Spleen (tissue), 11 donors: ENCODE measurements around the gene LRP1. TPM values are rescaled to one million over a fixed set of nuclear protein-coding genes. Genes with fewer than 3 reads are reported as not detected.
A peak's percentile ranks its signal among the peaks of the same experiment; 100 is the strongest.

ENCODE experiments used
- DNase-seq: peaks from one replicate; pipeline ENCODE4 v3.0.0-alpha.2; 2020
- H3K27ac ChIP-seq, 8 donors: fragments of 200-600 bp; sonication (generic) in 7 of 8; 1 replicate in 4 of 8; 2 replicates in 4 of 8; pipeline versions ENCODE4 v1.5.0 to v1.8.0; 2016 to 2021; ENCODE audit warnings: inconsistent platforms in 4 of 8, mild to moderate bottlenecking in 4 of 8, moderate library complexity in 1 of 8
- H3K27me3 ChIP-seq, 7 donors: fragments of 200-600 bp; sonication (generic) in 6 of 7; replicated peaks in 1 of 7; 1 replicate in 4 of 7; 2 replicates in 3 of 7; pipeline versions ENCODE4 v1.5.0 to v1.8.0; 2016 to 2021; ENCODE audit warnings: inconsistent platforms in 3 of 7, mild to moderate bottlenecking in 1 of 7
- H3K36me3 ChIP-seq, 6 donors: fragments of 200-600 bp; sonication (generic) in 5 of 6; 1 replicate in 4 of 6; 2 replicates in 2 of 6; pipeline versions ENCODE4 v1.5.0 to v1.8.0; 2016 to 2021; ENCODE audit warnings: inconsistent platforms in 2 of 6
- H3K4me1 ChIP-seq, 6 donors: fragments of 200-600 bp; sonication (generic) in 5 of 6; 1 replicate in 3 of 6; 2 replicates in 3 of 6; pipeline versions ENCODE4 v1.5.0 to v1.8.0; 2016 to 2021; ENCODE audit warnings: inconsistent platforms in 3 of 6
- H3K4me3 ChIP-seq, 8 donors: fragments of 200-600 bp; sonication (generic) in 7 of 8; 1 replicate in 4 of 8; 2 replicates in 4 of 8; pipeline versions ENCODE4 v1.5.0 to v1.8.0; 2016 to 2021; ENCODE audit warnings: inconsistent platforms in 4 of 8, mild to moderate bottlenecking in 4 of 8, moderate library complexity in 2 of 8
- H3K9me3 ChIP-seq, 8 donors: fragments of 200-600 bp; sonication (generic) in 7 of 8; 1 replicate in 4 of 8; 2 replicates in 4 of 8; pipeline versions ENCODE4 v1.5.0 to v1.8.0; 2016 to 2021; ENCODE audit warnings: inconsistent platforms in 4 of 8
- CTCF ChIP-seq, 11 experiments: fragments of 200-600 bp in 7 of 11; fragments of 450-650 bp in 4 of 11; sonication (generic) in 4 of 11; IDR thresholded peaks in 8 of 11; conservative IDR thresholded peaks in 3 of 11; 1 replicate in 7 of 11; 2 replicates in 4 of 11; pipeline versions ENCODE4 v1.4.0 to v1.8.0; 2016 to 2021; ENCODE audit warnings: antibody characterized with exemption in 11 of 11, inconsistent platforms in 4 of 11, mild to moderate bottlenecking in 1 of 11
- POLR2A ChIP-seq, 3 donors: fragments of 450-650 bp; IDR thresholded peaks; one replicate each; pipeline ENCODE4 v1.5.1; 2017; ENCODE audit warnings: antibody characterized with exemption in 3 of 3, mild to moderate bottlenecking in 1 of 3
- POLR2AphosphoS5 ChIP-seq, 3 donors: sonication (generic); formaldehyde crosslinking; IDR thresholded peaks; one replicate each; pipeline ENCODE4 v1.5.1; 2017; ENCODE audit warnings: antibody characterized with exemption in 3 of 3
- WGBS, 5 donors: extraction: QIAGEN DNeasy Blood & Tissue Kit in 3 of 5; methylation state at CpG; one replicate each; pipeline versions ENCODE4 v1.1.5 to v1.1.7; 2013 to 2018; 5-methylcytosine and 5-hydroxymethylcytosine counted together
- intact Hi-C: fragments of 100-400 bp; cut with DNase I; formaldehyde crosslinking; loops from one replicate; pipeline ENCODE4 v1.15.0; 2023; ENCODE audit warnings: low total_unique reads
- polyA plus RNA-seq, 3 donors: library from polyadenylated mRNA; stranded (reverse); fragments of 200-250 nt; gene quantifications; one replicate each; pipeline ENCODE4 v1.2.1, GENCODE V29; 2013
- total RNA-seq, 7 donors: library from RNA; depleted of rRNA in 3 of 7; stranded (reverse); fragments of >200 nt in 3 of 7; fragmentation: NEBNext Ultra II Directional in 4 of 7; extraction: Animal tissue kit (Norgen Biotek cat#: 25700) in 4 of 7; gene quantifications; one replicate each; pipeline versions ENCODE4 v1.1.0 to v1.2.1, GENCODE V29; 2016 to 2021
- donor health status: healthy with polysubstance abuse.
- donor health status: DM: no; HTN: no; CAD: no; lungs with moderate emphysema.
- donor health status: DM: no; HTN: no; CAD: no.
- donor health status: Bipolar disorder and iron deficiency.
- donor health status: healthy.
- donor health status: DM: no; HTN: no; CAD: no.
- donor health status: DM: yes; HTN: yes; CAD: no.

The LRP1 gene
- total and polyA plus RNA-seq, 10 donors, result 8.9 to 216 (median 159) TPM

GRCh38 chr12:57110104-57111030, 17.9 kb upstream of the LRP1 start:
- H3K4me1 ChIP-seq, result peaks cover 16 to 67% (median 33%) of the 10 kb centered on the region in 6 donors
- intact Hi-C loops, result no loop called here

GRCh38 chr12:57111031-57111734, 17.1 kb upstream of the LRP1 start, which contains the start of gene STAT6:
Gene STAT6 (minus strand): TSS chr12:57111362. CDS start chr12:57108278, 3,084 bp downstream.
- H3K4me1 ChIP-seq, result peaks cover 16 to 59% (median 33%) of the 10 kb centered on the region in 6 donors
- peaks cover 0 to 34% (median 25%) of the 10 kb centered on the region in 6 donors for H3K36me3 ChIP-seq
- DNase-seq, result peak; percentile 96
- intact Hi-C loops, result no loop called here
- peak within 1 kb of the TSS; percentile 94 to 99 (median 98) for H3K27ac ChIP-seq
- WGBS, 5 donors, result 0 to 3% (median 1%) methylated on average over 7 to 13 of the region's 13 CpGs
- H3K27me3 ChIP-seq, result no peaks in the 10 kb centered on the region
- H3K4me3 ChIP-seq, result peak within 1 kb of the TSS; percentile 61 to 91 (median 83)
- TF ChIP-seq POLR2AphosphoS5 (IDR thresholded peaks at IDR 0.05) (peak in 2 of 3 donors; percentile 71 to 92), CTCF (IDR thresholded peaks at IDR 0.05 in 8 of 11, conservative IDR thresholded peaks at IDR 0.05 in 3 of 11) (peak in 3 of 11 experiments; percentile 12 to 34 (median 14)), POLR2A (IDR thresholded peaks at IDR 0.05) (peak in 1 of 3 donors; percentile 67)
- no peaks in the 10 kb centered on the region for H3K9me3 ChIP-seq

More at GRCh38 chr12:57110104-57111030, 17.9 kb upstream of the LRP1 start:
- H3K4me3 ChIP-seq, result peak overlapping the region; percentile 61 to 91 (median 83)
- H3K36me3 ChIP-seq, result peaks cover 0 to 42% (median 34%) of the 10 kb centered on the region in 6 donors
- H3K9me3 ChIP-seq, result no peaks in the 10 kb centered on the region
- TF ChIP-seq POLR2A (IDR thresholded peaks at IDR 0.05), result no peak
- TF ChIP-seq CTCF (IDR thresholded peaks at IDR 0.05 in 8 of 11, conservative IDR thresholded peaks at IDR 0.05 in 3 of 11), result peak in 2 of 11 experiments; percentile 18 to 22
- peak; percentile 33 to 70 (median 52) for TF ChIP-seq POLR2AphosphoS5 (IDR thresholded peaks at IDR 0.05)
- DNase-seq, result peak; percentile 93
- 3 to 4% (median 4%) methylated on average over 22 to 28 of the region's 28 CpGs for WGBS, 5 donors
- no peaks in the 10 kb centered on the region for H3K27me3 ChIP-seq
- H3K27ac ChIP-seq, result peak overlapping the region; percentile 94 to 99 (median 98)

- 61 to 75% (median 68%) methylated on average over 8 to 9 of the region's 9 CpGs for WGBS, 5 donors
- Histone ChIP-seq H3K4me1 (peaks cover 16 to 44% (median 30%) of the 10 kb centered on the region in 6 donors), H3K9me3 (no peaks in the 10 kb centered on the region), H3K36me3 (peaks cover 0 to 19% (median 10%) of the 10 kb centered on the region in 6 donors), H3K4me3 (peak overlapping the region in 6 of 8 donors; percentile 4 to 91 (median 82)), H3K27me3 (no peaks in the 10 kb centered on the region), H3K27ac (peak overlapping the region; percentile 39 to 99 (median 98))
- no peak for DNase-seq
- intact Hi-C loops, result loop anchor here (2.0 kb wide), 1 partner anchor 42 kb away; no protein-coding TSS in a partner anchor
- TF ChIP-seq POLR2AphosphoS5 (IDR thresholded peaks at IDR 0.05), result no peak
- TF ChIP-seq POLR2A (IDR thresholded peaks at IDR 0.05), result no peak
- peak in 9 of 11 experiments; percentile 88 to 95 (median 91) for TF ChIP-seq CTCF (IDR thresholded peaks at IDR 0.05 in 8 of 11, conservative IDR thresholded peaks at IDR 0.05 in 3 of 11)
Measured at GRCh38 chr12:57112492-57113294, 15.6 kb upstream of the LRP1 start.
